GM18502 (cell line): ENCODE results near the gene IMMP2L.

Experiments used
- ATAC-seq: cut with Tn5 transposase; IDR thresholded peaks from one replicate; pipeline ENCODE4 v1.9.1; 2021; ENCODE audit warnings: mild to moderate bottlenecking; ENCODE audit not compliant: unreplicated experiment, poor library complexity

IMMP2L gene

GRCh38 chr7:111026806-111027205, 535.5 kb downstream of the IMMP2L start:
- ATAC-seq, result no peak

DNA sequence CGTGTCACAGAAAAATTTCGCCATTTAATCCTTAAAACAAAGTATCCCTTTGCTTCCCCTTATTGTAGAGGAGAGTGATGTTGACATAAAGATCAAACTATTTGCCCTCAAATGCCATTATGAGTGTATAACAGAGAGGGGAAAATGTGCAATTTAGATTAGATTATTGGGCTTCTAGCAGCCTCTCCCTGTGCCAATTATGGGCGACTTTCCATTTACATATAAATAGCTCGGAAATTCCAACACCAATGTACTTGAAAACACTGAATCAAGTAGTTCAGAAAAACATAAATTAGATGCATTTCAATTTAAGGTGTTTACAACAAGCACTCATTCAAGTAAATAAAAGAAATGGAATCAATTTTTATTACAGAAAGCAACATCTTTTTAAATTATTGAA, 535.9 kb downstream of the IMMP2L start:
- ATAC-seq, result no peak

GRCh38 chr7:111025006-111025405, 537.3 kb downstream of the IMMP2L start:
- peak; percentile 38 for ATAC-seq

- ATAC-seq, result no peak
Measured at GRCh38 chr7:111018960-111019736, 543.1 kb downstream of the IMMP2L start.

DNA sequence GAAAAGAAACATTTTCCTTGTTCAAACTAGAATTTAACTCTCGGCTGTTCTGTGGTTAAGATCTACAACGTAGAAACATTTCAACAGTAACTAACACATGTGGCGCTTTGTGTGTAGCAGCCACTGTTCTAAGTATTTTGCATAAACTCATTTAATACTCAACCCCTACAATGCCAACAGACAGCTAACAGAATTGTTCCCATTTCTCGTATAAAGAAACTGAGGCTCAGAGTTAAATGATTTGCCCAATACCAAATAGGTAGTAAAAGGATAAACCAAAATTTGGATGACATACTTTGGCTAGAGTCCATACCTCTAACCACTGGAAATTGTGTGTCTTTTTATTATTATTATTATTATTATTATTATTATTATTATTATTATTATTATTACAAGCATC, 543.8 kb downstream of the IMMP2L start:
- no peak for ATAC-seq

DNA sequence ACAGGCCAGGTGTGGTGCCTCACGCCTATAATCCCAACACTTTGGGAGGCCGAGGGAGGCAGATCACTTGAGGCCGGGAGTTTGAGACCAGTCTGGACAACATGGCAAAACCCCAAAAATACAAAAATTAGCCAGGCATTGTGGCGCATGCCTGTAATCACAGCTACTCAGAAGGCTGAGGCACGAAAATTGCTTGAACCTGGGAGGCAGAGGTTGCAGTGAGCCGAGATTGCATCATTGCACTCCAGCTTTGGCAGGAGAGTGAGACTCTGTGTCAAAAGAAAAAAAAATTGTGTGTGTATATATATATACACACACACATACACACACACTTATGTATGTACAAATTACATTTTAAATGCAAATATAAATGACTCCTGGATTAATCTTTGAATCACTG, 548.2 kb downstream of the IMMP2L start:
- ATAC-seq, result no peak

DNA sequence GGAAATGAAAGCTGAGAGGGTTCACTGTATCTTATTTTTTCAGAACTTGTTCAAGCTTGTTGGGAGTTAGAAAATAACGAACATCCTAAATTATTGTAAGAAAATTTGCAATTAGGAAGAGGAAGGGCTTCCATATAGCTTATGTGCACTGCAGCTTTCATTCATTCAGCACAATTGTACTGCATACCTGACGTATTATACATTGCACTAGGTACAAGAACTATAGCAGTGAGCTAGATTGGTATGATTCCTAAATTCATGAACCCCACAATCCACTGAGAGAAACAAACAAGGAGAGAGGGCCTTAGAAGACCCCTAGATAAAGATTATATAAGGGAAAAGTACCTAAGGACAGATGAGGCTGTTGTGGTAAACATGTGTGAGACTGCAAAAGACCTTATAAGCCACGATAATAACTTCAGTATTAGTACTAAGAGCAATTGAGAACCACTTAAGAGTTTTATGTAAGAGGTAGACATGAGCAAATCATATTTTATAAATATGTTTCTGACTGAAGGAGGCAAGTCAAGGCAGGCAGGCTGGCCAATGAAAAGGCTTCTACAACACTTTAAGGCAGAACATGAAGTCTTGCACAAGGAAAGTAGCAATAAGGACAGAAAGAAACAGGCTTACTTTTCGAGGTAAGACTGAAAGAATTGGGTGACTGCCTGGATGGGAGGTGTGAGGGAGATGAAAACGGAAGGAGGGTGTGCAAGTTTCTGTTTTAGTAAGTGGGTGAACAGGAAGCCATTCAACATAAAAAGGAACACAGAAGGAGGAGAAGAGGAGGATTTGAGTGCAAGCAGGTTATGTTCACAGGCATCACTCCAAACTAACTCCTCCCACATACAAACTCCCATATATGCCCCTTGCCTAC, 549.3 kb downstream of the IMMP2L start:
- ATAC-seq, result peak; percentile 97

DNA sequence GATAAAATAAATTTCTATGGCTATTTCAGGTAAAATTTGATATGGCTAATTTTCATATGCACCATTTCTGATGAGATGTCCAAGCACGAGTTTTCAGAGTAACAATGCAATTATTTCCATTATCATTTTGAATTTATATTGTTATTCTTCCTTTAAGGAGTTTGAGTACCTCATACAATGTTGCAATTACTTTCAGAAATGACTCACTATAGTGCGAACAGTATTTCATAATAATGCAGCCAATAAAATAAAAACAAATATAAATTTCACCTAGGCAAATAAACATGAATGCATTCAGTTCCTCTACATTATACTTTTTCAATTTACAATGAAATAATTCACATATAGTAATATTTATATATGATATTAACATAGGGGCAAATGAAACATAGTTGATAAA, 550.1 kb downstream of the IMMP2L start:
- ATAC-seq, result no peak

- no peak for ATAC-seq
Measured at GRCh38 chr7:111011520-111011919, 550.8 kb downstream of the IMMP2L start.

DNA sequence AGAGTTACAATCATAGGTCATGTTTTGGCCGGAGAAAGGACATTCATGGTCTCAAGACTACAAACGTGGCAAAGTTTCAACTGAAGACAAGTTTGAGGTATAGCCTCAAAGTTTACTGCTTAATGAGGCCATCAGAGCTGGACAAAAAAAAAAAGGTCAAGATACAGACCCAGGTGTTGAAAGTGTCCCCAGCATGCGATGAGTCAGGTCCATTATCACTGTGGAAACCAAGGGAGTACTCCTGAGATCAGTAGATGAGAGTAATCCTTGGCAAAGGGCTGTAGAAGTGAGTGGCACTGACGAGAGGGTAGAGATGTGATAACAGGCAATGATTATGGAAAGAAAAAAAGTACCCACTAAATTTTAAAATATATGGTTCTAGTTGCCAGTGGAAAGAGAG, 551.5 kb downstream of the IMMP2L start:
- ATAC-seq, result no peak

DNA sequence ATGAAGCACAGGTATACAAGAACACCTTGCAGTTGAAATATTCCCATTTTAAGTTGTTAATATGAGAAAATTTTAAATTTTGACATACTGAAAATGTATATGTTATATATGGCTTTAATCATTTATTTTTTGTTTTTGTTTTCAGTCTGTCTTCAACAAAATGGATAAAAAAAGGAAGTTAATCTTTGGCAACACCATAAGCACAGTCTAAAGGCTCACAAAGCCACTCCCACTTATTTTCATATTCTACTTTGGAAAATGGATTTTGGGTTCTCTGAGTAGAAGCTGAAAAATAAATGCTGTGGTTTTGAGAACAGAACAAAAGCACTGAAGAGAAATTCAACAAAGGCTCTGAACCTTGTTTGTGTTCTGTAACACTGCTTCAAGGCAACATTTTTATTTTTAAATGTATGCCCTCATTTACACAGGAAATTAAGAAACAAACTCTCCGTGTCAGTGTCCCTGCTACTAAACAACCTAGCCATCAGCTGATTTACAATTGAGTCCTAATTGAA, 552.7 kb downstream of the IMMP2L start:
- ATAC-seq, result no peak

DNA sequence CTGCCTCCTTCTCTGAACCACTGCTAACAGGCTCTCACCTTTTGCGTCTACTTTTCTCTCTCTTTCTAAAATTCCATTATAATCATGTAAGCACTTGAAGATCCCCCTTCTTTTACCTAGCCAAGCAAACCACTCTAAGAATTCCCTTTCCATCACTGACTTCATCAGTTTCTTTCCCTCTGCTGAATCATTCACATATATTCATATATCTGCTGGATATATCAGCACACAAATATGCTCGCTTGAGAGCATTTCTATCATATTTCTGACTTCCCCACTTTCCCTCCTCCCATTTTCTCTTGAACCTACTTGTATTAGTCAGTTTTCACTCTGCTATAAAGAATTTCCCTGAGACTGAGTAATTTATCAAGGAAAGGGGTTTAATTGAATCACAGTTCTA, 555.6 kb downstream of the IMMP2L start:
- no peak for ATAC-seq

DNA sequence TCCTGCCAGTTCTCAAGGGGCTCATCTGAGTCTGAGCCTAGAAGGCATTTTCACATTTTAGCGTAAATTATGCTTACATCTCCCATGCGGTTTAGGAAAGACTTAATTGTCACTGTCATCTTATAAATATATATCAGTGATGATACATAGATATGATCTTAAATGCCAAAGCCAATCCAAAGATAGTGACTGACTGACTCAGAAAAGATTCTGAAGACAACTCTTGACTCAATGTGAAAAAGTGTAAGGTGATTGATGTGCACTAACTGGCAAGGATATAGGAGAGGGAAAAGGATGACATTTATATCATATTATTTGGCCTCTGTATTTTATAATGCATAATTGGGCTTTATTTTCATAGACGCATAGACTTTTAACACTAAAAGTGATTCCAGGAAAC, 556.3 kb downstream of the IMMP2L start:
- ATAC-seq, result no peak

DNA sequence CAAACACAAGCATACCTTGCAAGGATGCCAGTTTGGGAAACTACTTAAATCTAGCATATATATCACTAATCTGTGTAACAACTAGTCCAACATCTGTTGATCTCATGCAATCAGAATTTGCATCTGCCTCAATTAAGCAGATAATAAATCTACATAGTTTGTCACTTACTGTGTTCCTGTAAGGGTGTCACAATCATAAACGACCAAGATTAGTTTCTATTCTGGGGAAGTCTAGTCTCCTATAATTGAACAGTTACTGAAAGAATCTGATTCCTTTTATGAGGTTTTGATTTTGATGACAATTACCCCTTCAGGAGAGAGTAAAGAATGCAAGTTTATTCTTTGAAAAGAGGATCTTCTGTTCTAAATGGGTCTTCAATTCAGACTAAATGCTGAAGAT, 556.8 kb downstream of the IMMP2L start:
- ATAC-seq, result no peak

GRCh38 chr7:111004310-111004901, 557.9 kb downstream of the IMMP2L start:
- ATAC-seq, result no peak

GRCh38 chr7:111003883-111004282, 558.4 kb downstream of the IMMP2L start:
- ATAC-seq, result no peak

- ATAC-seq, result no peak
Measured at GRCh38 chr7:110994028-110994967, 568.0 kb downstream of the IMMP2L start.

DNA sequence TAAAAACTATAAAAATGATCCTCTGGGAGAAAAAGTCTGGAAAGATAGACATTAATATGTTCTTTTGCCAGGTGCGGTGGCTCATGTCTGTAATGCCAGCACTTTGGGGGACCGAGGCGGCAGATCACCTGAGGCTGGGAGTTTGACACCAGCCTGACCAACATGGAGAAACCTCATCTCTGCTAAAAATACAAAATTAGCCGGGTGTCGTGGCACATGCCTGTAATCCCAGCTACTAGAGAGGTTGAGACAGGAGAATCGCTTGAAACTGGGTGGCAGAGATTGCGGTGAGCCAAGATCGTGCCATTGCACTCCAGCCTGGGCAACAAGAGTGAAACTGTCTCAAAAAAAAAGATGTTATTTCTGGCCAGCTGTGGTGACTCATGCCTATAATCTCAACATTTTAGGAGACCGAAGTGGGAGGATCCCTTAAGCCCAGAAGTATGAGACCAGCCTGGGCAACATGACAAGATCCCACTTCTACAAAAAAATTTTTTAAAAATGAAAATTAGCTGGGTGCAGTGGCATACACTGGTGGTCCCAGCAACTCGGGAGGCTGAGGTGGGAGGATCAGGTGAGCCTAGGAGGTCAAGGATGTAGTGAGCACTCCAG, 573.3 kb downstream of the IMMP2L start:
- ATAC-seq, result no peak

GRCh38 chr7:110988348-110988747, 573.9 kb downstream of the IMMP2L start:
- no peak for ATAC-seq
